Hepatocyte (in vitro differentiated cells): ENCODE results near the gene SMIM5.

Source experiments
- CTCF ChIP-seq: fragments of 200-600 bp; sonication (generic); IDR thresholded peaks from 2 replicates; pipeline ENCODE4 v1.5.1; 2016; ENCODE audit warnings: antibody characterized with exemption, mild to moderate bottlenecking; ENCODE audit not compliant: poor library complexity
- EZH2 ChIP-seq: fragments of 200-600 bp; sonication (generic); IDR thresholded peaks from 2 replicates; pipeline ENCODE4 v1.6.1; 2016; ENCODE audit warnings: antibody characterized with exemption, mild to moderate bottlenecking, borderline replicate concordance

GRCh38 chr17:75637551-75637950 is 4.3 kb downstream of the SMIM5 start:
- no peak for TF ChIP-seq CTCF
- TF ChIP-seq EZH2 = no peak
